Erythroblast (primary cell): Measurements from ENCODE around the gene INPP4B.

Source experiments
- GATA1 ChIP-seq: IDR thresholded peaks from 2 replicates; pipeline ENCODE4 v1.6.1; 2011; ENCODE audit warnings: low read depth, mild to moderate bottlenecking, control low read depth, low read length, moderate library complexity
- POLR2A ChIP-seq: IDR thresholded peaks from 2 replicates; pipeline ENCODE4 v1.6.1; 2011; ENCODE audit warnings: mild to moderate bottlenecking, low read length

DNA sequence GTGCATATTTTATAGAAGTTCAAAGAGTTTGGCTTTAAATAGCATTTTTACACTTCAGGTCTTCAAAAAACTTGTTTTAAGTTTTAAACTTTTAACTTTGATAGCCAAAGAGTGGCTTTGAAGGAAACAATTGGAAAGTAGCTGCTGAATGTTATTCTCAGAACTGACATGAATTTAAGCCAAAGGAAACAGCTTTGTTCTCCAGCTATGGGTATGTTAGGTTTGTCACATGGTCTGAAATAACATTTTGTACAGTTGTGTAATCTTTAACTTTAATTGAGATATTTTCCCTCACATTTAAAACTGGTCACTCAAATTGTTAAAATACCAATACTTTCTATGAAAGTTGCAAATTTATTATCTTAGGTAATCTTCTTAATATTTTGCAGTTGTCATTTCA, 645.1 kb downstream of the INPP4B start:
- TF ChIP-seq POLR2A (no peak), GATA1 (no peak)
